H1 (cell line): ENCODE measurements around the gene DDX31.

Experiments used
- CTCF ChIP-seq, 3 experiments: IDR thresholded peaks; 1 replicate in 2 of 3; 2 replicates in 1 of 3; pipeline versions ENCODE4 v1.5.1 to v1.6.1; 2011; ENCODE audit warnings: low read length in 3 of 3, mild to moderate bottlenecking in 3 of 3, inconsistent platforms in 2 of 3, low read depth in 1 of 3, moderate library complexity in 1 of 3; ENCODE audit not compliant: insufficient read depth in 1 of 3; ENCODE audit errors: control extremely low read depth in 1 of 3
- POLR2A ChIP-seq, 2 experiments: IDR thresholded peaks; 1 replicate in 1 of 2; 2 replicates in 1 of 2; pipeline ENCODE4 v1.6.1; 2011; ENCODE audit warnings: low read depth in 2 of 2, low read length in 2 of 2, mild to moderate bottlenecking in 2 of 2; ENCODE audit errors: control extremely low read depth in 1 of 2

GRCh38 chr9:132545578-132545977 is 124.2 kb downstream of the DDX31 start:
- TF ChIP-seq CTCF (IDR thresholded peaks at IDR 0.05; ENCODE audit: control extremely low read depth in 1 of 3, insufficient read depth in 1 of 3, low read depth in 1 of 3, low read length in 3 of 3) = no peak
- TF ChIP-seq POLR2A (IDR thresholded peaks at IDR 0.05; ENCODE audit: control extremely low read depth in 1 of 2, low read depth in 2 of 2, low read length in 2 of 2) = no peak
